HG03432 (cell line): ENCODE data around the gene VPS50.

Experiments used
- ATAC-seq: cut with Tn5 transposase; IDR thresholded peaks from one replicate; pipeline ENCODE4 v1.9.1; 2021; ENCODE audit warnings: mild to moderate bottlenecking, moderate library complexity; ENCODE audit not compliant: unreplicated experiment

The VPS50 gene, protein sequence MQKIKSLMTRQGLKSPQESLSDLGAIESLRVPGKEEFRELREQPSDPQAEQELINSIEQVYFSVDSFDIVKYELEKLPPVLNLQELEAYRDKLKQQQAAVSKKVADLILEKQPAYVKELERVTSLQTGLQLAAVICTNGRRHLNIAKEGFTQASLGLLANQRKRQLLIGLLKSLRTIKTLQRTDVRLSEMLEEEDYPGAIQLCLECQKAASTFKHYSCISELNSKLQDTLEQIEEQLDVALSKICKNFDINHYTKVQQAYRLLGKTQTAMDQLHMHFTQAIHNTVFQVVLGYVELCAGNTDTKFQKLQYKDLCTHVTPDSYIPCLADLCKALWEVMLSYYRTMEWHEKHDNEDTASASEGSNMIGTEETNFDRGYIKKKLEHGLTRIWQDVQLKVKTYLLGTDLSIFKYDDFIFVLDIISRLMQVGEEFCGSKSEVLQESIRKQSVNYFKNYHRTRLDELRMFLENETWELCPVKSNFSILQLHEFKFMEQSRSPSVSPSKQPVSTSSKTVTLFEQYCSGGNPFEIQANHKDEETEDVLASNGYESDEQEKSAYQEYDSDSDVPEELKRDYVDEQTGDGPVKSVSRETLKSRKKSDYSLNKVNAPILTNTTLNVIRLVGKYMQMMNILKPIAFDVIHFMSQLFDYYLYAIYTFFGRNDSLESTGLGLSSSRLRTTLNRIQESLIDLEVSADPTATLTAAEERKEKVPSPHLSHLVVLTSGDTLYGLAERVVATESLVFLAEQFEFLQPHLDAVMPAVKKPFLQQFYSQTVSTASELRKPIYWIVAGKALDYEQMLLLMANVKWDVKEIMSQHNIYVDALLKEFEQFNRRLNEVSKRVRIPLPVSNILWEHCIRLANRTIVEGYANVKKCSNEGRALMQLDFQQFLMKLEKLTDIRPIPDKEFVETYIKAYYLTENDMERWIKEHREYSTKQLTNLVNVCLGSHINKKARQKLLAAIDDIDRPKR

DNA sequence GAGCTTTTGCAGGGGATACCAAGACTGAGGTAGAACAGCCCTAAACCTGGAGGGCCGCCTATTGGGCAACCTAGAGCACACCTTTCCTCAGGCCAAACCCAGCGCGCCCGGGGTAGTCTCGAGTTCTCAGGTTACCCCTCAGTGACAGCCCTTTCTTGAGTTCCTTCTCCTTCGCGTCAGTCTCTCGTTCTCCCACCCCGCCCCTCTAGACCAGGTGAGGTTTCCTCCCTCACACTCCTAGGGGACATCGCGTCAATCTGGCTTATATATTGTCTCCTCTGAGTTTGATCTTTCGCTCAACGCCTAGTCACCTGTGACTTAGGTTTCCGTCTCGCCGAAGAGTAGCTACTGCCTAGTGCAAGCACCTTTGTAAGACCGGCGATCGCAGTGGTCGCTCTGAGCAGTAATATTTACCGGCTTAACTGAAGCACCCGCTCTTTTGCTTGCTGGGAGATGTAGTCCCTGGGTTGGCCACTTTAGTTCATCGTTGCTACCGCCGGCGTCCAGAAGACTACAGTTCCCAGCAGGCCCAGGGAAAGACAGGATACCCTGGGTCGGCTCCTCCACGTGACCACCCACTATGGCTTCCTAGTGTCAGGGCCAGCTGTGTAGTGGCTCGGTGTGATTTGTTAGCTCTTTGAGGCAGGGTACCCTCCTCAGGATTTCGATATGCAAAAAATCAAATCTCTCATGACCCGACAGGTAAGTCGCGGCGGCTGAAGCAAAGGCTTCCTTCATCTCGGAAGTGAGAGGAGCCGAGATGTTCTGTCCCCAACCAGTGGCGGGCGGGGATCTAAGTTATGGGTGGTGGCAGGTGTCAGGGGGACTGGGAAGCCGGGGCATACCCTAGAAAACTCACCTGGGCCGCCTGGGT is at the start of gene VPS50:
Gene VPS50, plus strand, starts transcription at position 568 of the 874 bp plus-strand sequence. Its CDS starts 102 bp downstream, at position 670.
- peak; percentile 99 for ATAC-seq

DNA sequence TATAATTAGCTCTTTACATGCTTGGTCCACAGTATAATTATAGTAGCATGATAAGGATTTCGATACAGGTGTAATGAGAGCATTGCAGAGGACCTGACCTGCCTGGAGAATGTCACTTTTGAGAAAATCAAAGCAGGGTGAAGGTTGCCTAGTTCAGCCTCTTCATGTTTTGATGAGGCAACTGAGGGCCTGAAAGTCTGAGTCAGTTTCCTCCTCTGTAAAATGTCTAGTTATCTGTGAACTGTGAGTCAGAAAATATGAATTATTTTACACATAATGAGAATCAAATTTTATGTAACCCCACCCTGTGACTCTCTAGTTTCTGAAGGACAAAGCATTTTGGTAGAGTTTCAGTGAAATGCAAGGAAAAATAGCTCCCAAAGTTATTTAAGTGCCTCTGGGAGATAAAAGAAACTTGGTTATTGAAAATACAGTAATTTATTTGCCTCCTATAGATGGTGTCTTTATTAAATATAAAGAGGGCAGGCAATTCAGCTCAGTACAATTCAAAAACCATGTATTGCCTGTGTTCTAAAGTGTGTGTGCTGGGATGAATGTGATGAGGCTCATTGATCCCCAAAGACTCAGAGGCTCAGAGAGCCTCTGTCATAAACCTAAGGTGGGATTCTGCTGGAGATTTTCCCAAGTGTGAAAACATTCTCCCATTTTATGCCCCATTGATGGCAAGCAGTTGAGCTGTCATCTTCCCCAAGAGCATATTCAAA is 46.7 kb upstream of the VPS50 start:
- ATAC-seq = no peak

DNA sequence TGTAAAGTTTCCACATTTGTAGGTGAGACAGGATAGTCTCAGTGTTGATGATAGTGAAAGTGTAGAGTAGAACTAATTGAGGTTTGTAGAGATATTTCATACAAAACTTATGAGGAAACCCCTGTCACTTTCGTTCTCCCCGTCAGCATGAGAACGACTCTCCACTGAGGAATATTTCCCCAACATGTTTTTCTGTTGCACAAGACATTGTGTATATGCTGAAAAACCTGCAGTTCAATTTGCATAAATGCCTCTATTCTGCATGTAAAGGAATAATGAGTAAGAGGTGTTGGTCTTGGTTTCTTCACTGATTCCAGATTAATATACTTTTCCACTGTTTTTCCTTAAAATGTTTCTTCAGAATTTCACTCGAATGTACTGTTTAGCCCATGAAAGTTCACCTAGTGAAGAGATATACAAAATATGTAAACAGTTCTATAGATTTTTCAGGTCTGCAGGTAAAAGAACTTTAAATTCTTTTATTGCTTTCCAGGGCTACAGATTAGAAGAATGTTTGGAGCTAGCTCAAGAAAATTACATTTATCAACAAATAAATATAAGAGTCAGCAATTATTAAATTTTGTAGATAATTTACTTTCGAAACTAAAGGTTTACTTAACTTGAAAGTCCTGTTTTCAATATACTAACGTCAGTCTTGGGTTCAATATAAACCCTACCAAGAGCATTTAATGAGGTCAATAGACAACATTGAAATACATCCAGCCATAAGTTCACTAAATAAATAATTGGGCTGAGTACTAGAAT is 43.1 kb upstream of the VPS50 start:
- no peak for ATAC-seq

DNA sequence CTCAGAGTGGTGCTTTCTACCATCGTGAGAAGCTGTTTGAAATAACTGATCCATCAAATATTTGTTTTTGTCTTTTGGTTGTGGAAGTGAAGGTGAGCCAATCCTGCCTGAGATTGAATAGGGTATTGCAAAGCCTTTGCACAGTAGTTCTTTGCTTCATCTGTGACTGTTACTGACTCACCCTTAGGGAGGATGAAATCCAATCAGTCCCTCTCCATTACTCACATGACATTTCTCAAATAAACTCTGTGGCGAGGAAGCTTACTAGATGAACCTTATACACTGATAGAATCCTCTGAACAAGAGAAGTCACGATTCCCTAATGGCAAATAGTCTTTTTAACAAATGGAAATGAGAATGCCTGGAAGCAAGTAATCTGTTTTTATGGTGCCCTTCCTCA is 37.8 kb upstream of the VPS50 start:
- ATAC-seq = no peak

DNA sequence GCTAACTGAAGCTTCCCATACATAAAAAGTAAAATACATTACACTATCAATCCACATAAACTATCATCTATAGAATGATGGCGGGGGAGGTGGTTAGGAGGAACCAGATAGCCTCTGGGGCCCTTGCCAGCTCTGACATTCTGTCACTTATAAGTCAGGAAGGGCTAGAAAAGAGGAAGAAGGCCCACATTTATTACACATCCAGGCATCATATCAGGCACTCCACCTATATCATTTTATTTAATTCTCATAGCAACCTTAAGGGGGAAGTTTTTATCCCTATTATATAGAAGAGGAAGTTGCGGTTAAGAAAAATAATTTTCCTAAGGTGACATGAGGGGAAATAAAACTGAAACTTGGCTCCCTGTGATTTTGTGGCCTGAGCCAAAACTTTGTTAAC is 35.8 kb upstream of the VPS50 start:
- ATAC-seq = no peak

DNA sequence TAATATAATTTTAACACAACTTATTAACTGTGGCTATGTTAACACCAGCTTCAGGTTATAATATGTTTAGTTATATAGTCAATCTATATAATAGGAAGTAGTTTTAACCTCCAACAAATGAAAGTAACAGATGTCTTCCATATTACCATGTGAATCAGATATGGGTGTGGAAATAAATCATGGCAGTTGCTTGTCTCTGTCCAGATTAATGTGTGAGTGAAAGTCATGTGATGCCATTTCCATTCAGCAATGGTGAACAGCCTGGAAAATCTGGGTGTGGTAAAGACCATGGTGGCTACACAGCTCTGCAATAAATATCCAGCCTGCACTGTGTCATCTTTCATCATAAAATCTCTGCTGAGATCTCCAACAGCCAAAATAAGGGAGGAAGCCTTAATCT is 33.7 kb upstream of the VPS50 start:
- ATAC-seq = no peak

DNA sequence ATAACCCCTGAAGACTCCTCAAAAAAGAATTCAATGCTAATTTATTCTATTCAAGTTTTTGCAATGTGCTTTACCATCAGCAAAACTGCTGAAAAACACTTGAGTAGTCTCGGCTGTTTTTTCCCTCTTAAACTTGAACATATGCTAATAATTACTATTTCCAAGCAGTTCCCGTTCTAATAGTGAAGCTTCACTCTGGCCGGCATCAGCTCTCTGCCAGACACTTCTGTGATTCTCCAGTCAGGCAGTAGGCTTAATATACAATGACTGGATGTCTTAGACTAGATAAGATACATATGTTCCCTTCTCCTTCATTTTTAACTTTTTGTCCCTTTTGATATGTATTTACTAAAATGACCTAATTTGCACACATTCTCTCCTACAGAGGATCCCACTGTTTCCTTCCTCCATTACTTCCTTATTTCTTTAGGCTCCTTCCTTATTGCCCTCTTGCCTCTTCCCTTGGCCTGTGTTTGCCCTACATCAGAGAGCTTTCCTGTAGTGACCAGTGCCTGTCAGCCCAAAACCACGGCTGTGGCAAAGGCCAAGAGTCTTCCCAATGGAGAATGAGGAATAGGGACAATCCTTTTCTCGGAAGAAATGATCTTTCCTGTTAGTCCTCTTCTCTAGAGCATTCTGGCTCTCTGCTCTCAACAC is 29.4 kb upstream of the VPS50 start:
- ATAC-seq = no peak

DNA sequence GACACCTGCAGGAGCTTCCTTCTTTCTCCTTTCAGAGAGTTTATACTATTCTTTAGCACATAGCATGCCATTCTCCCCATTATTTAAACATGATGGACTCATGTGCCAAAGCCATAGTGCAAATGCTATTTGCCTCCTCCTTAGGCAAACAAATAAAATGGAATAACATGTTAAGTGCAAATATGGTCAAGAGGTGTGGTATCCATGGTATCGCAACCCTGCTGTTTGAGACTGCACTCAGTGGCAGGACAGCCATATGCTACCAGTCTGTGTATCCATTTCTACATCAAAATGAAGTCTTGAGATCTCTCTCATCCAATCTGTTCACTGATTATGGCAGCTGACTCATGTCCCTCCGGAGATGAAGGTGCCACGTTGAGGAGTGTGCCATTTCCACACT is 28.7 kb upstream of the VPS50 start:
- ATAC-seq = no peak

DNA sequence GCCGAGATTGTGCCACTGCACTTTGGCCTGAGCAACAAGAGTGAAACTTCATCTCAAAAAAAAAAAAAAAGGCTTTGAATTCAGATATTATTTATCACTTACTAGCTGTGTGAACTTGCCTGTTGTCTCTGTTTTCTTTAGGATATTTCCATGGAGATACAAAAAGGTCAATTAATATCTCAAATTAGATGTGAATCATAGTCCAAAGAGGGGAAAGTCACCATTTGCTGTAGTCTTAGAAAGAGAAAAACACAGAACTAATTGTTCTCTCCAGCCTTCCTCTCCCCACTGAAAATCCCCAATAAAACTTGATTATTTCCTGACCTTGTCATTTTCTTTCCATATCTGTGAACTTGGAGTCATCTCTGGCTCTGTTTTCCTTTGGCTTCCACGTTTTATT is 27.1 kb upstream of the VPS50 start:
- ATAC-seq = no peak

DNA sequence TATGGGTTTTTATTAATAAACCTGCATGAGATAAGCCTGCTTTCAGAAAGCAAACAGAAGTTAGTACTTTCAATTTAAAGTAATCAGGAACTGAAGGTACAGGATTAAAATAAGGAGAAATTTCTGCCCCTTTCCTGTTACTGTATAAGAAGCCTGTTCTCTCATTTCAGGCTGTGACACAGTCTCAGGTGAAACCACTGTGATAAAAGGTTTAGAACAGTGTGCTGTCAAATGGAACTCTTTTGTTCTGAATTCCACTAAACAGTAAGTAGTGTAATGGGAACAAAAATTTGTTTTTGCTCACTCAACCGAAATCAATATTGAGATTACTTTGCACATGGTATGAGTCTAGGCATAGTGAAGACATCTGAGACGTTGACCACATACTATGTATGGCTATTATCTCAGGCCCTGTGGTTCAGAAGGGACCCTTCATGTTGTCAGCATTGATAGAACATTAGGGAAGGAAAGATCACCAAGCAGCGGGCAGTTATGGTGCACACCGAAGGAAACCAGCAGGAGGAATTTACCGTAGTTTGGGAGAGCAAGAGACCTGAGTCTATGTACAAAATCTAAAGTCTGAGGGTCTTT is 20.8 kb upstream of the VPS50 start:
- ATAC-seq = no peak

DNA sequence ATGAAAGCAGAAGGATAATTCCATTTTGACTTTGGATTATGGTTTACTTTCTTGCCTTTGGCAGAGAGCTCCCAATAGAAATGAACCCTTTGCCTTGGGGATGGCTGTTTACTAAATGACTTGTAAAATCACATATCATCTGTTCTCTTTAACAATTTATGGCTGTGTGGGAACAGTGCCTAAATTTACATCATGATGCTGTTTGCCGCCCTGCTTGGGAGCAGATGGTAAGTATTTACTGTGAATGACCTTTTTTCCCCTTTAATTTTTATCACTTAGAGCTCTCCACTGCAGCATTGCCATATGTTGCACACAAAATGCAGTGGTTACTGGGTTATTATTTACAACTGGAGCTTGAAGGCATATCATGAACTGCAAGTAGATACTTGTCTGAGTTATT is 19.3 kb upstream of the VPS50 start:
- ATAC-seq = no peak

DNA sequence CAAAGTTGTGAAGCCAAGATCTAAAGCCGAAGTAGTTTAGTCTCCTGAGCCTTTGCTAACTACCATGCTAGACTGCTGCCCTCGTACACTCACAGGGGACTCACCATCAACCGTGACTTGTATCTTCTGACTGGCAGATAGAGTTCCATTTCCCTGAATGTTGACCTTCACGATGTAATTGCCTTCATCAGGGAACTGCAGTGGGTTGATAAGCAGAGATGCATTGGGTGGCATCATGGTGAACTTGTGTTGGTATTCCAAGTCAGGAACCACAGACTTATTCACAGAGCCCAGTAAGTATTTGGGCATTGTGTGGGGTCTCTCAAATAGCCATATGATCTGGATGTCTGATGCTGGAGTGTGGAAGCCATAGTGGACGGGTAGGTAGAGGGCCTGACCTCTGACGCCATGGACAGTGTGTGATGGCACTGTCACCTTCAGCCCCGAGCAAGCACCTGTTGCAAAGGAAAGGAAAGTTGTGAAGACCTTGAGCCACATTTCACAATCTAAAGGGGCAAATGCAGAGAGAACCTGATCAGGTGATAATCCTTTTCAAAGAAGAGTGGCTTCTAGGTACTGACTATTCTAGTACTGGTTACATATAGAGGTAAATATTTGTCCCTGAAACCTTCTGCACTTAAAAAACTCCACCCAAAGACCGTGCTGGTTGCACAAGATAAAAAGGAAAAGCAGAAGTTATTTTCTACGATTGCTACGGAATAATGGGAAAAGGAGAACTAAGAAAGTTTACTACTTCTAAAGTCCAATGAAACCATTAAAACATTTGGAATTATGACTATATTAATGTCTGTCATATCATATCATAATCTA is 13.0 kb upstream of the VPS50 start:
- ATAC-seq = no peak

DNA sequence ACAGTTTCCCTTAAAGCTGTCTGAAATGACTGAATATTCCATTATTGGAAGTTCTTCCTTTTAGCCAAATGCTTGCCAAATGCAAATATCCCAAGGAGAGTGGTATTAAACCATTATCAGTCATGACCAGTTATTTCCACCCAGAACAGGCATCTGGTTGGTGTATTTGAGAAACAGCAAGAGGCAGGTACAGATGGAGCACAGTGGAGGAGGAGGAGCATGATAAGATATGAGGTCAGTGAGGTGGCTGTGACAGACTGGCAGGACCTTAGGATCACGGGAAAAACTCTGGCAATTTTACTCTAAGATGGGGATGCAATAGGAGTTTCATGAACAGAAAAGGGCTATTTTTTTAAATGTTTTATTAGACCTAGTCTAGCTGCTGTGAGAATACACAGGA is 12.3 kb upstream of the VPS50 start:
- no peak for ATAC-seq

DNA sequence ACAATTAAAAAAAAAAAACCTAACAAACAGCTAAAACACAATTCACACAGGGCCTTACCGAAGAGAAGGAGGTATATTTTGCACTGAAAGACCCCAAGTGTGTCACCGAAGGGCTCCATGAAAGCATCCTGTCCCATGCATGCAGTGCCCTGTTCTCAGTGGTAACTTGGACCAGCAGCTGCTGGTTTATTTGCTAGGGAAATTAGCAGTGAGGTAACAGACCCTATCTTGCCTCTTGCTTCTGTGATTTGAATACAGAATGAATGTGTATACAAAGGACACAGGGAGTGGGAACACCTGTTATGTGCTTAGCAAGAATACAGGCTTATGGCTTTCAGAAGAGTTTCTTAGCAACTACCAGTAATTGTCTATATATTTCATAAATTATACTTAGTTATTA is 5.9 kb upstream of the VPS50 start, which contains the start of gene HEPACAM2:
Gene HEPACAM2, minus strand, starts transcription at position 160 of the 400 bp plus-strand sequence.
- no peak for ATAC-seq

DNA sequence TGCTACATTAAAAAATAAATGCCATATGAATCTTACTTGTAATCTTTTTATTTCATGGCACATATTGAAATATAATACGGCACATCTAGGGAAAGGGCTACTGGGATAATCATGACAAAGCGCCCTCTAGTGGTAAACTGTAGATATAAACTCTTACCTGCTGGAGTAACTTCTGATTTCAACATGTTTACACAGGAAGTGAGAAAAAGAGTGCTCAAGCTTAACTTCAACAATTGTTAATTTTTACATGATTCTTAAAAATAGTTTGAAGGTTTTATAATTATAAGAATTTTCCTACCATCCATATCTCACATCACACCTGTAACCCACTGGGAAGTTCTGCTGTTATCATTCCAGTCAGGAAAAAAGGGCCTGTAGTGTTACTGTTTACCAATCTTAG is 3.9 kb upstream of the VPS50 start:
- ATAC-seq = no peak

DNA sequence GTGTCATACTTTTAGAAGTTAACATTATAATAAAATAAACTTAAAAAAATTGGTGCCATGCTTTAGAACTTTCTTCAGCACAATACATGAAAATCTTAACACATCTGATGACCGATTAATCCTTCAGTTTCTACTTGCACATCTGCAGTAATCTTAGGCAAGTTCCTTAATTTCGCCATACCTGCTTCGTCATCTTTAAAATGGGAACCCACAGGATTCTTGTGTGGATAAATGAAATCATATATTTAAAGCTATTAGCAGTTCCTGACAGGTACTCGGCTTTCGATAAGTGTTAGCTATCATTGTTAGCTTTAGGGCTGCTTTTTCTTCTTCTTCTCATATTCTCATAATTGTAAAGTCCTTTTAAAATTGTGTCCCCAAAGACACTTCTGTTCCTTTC is 907 bp upstream of the VPS50 start:
- ATAC-seq = no peak

DNA sequence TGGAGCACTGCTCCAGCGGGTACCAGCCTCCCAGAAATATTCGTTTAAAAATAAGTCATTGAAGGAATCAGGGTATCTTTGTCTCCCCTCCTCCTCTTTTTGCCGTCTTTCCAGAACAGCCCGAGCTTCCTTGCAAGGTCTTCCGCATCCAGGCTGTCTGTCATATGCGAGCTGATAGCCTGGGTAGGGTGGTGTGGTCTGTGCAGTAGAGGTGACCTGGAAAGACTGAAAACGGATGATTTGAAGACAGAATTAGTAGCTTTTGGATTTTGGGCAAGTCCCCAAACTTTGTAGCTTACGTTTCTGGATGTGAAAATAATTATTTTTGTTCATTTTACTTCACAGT is 480 bp downstream of the VPS50 start:
- ATAC-seq = peak; percentile 10

DNA sequence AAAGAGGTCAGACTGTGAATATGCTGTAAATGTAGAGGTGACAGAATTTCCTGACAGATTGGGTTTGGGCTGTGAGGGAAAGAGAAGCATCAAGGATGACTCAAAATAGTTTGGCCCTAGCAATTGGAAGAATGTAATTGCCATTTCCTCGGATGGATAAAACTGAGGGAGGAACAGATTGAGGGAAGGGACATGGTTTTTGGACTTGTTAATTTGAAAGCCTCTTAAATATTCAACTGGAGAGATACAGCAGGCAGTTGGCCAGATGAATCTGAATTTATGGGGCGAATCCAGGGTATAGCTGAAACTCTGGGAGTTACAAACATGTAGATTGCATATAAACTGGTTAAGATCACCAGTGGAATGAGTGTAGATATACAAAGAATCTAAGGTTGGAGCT is 3.4 kb downstream of the VPS50 start:
- no peak for ATAC-seq
